Astrocyte of the hippocampus (primary cell): ENCODE results near the gene ASPHD2.
A peak's percentile ranks its signal among the peaks of the same experiment; 100 is the strongest.
"Not testable (repeated sequence)": the region's sequence is repeated elsewhere in the genome, so short reads cannot be mapped to it uniquely, and the experiment has no call there.

Experiments
- DNase-seq: peaks from one replicate; pipeline ENCODE4 v3.0.0; 2011; ENCODE audit warnings: low read depth, low spot score

The ASPHD2 gene

DNA sequence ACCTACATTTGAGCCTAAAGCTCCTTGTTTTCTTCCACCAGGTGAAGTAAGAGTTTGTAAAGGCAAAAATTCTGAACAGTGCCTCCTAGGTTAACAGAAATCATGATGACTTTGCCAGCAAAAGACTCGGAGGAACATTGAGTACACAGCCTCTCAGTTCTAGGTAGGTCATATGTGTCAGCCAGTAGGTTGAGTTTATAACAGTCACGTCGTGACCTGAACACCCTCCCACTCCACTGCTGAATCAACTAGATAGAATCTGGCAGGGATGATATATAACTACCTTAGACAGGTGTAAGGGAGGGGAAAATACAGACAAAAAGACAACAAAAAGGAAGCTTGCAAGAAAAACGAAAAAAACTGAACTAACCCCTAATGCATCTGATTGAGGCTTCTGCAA is 12.8 kb upstream of the ASPHD2 start:
- no peak for DNase-seq

DNA sequence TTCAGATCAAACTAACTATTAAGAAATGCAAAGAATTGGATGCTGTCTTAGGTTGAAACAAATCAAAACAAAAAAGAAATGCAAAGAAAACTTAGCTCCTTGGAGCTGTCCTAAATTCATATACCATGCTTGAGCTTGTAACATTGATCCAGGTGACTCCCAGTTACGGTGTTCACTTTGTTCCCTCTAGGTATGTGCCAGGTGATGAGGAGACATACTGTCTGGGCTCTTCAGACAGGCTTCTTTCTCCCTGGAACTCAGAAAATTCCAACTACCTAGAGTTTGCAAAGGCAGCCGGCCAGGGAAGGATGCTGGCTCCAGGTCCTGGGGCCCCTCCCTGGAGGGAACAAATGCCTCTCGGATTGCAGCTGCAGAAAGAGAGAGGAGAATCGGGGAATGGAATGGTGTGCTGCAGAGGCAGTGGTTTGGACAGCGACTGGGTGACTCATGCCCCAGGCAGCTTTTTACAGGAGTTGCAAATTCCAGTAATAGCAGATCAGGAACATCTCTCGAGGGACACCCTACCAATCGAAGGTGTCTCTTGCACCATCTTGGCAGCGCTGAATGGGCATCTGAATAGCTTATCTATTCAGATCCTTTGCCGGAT is 12.3 kb upstream of the ASPHD2 start:
- peak; percentile 83 for DNase-seq

DNA sequence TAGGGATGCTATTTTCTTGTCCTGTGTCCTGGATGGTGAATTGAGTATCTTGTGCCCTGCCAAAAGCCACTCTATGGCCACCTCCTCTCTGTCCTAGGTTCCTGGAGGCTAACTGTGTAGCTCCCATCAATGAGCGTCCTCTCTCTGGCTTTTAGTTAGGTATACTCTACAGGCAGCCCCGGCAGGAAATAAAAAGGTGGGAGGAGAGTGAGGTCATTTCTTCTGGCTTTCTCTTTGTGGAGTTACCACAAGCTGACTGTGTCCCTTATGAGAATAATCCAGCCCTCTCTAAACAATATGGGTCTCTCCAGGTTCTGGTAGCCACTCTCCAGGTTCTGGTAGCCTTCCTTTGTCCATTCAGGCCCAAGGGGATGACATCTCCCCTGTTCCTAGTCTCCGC is 11.7 kb upstream of the ASPHD2 start:
- no peak for DNase-seq

DNA sequence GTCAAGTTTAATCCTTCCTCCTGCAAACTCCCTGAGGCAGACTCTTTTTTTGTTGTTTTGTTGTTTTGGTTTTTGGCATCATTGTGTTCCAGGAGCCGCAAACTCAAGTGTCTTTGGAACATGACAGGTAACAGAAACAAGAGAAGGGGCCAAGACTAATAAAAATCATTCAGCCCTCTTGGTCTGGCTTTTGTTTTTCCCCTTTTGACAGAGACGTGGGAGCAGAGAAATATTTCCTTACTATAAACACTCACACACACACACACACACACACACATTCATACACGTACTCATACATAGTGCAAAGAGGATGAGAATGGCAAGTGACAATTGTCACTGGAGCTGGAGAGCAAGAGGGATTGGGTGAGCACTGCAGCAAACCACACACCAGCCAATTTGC is 10.4 kb upstream of the ASPHD2 start:
- no peak for DNase-seq

DNA sequence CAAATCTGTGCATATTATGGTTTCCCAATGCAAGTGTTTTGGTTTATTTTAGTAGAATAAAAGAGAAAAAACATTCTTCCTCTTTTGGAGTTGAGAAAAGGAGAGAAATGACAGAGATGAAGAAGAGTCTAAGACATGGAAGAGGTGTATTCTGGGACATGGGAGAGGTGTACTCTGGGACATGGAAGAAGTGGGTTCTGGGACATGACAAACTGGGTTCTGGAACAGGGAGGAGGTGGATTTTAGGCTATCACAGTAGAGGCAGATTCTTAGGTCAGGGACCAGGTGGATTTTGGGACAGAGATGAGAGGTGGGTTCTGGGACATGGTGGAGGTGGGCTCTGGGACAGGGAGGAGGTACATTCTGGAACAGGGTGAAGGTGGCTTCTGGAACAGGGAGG is 2.1 kb upstream of the ASPHD2 start:
- no peak for DNase-seq

DNA sequence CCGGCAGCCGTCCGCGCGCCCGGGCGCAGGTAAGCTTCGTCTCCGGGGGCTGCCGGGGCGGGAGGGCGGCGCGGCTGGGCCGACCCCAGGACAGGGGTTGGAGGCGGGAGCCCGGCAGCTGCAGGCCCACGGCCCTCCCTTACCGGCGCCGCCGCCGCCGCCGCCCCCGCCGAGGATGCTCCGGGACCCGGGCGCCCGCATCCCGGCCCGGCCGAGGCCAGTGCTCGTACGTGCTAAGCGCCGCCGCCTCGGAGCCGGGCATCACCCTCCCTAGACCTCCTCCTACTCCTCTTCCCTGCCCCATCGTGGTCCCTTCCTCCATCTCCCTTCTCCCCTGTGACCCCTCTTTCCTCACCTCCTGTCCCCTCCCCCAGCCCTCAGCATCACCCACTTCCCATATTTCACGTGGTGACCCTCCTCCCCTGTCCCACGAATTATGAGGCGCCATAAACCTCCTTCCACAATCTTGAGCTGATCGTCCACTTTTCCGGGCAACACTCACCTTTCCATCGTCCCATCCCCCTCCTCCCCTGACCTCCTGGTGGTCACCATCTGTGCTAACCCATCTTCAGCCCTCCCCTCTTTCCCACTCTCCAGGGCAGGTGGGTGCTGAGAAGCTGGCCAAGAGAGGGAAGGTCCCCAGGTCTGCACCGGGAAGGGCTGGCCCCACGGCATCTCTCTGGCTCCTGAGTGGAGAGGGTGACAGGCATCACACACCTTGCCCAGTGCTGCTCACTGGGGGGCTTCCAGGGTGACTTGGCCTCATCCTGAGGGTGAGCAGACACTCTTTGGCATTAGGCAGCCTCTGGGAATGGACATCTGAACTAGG is 612 bp downstream of the ASPHD2 start:
- peak; percentile 34 for DNase-seq

DNA sequence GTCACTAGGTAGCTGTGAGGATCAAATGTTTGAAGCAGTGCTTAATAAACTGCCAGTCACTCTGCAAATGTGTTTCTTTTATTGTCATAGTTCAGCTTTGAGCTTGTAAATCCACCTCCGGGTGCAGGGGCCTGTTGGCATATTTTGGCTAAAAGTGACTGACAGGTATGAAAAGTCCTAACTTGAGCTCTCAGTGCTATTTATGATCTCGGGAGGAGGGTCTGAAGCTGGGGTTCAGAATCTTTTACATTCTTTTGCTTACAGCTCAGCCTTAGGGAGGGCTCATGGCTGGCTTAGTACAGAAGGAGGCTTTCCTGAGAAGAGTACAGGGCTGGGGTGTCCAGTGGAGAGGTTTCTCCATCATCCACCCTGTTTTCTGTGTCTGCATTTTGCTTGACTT is 1.5 kb downstream of the ASPHD2 start:
- no peak for DNase-seq

DNA sequence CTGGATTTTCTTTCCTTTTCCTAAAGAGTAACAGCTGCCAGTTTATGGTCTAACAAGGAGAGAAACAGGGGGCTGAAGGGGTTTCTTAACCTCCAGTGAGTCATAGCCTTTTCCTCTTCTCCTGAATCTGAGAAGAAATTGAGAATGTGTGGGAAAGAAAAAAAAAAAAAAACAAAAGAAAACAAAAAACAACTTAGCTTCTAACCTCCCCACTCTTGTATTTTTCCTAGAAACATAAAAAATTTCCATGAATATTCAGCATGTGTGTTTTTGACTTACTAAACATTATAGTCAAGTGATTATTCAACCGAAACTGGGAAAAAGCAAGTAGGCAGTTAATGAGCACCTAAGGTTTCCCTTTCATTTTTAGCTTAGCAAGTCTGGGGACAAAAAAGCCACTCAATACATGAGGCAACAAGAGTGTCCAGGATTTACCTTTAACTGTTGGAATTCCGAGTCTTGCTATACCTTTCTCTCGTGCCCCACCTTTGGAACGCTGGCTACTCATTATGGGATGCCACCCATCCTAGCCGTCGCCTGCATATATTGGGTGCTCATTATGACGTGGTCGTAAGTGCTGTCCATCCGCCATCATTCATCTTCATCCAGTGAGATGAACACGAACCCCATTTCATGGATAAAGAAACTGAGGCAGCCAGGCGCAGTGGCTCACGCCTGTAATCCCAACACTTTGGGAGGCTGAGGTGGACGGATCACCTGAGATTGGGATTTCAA is 2.4 kb downstream of the ASPHD2 start:
- DNase-seq = no peak

DNA sequence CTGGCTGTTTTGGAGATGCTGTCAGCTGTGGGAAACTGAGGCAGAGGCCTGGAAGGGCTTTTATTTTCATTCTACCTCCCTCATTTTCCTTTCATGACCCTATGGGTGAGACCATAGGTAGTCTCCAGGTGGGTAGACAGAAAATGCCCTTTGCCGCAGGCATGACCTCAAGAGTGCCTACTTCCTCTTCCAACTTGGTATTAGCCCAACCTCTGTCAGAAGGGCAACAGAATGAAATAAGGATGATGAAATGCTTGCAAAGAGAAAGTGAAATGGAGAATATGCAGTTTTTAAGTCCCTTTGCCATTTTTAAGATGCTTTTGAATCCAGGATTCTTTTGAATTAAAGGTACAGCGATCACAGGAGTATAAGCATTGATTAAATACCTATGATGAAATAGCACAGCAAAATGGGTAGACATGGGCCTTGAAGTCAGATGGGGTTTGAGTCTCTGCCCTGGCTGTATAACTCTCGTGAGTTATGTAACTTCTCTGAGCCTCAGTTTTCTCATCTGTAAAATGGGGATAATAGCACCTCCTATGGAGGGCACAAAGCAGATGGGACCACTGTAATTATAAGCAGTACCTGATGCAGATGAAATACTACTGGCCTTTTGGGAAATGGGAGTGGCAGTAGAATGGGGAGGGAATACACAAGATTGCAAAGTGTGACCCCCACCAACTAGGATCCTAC is 3.7 kb downstream of the ASPHD2 start:
- DNase-seq = no peak

DNA sequence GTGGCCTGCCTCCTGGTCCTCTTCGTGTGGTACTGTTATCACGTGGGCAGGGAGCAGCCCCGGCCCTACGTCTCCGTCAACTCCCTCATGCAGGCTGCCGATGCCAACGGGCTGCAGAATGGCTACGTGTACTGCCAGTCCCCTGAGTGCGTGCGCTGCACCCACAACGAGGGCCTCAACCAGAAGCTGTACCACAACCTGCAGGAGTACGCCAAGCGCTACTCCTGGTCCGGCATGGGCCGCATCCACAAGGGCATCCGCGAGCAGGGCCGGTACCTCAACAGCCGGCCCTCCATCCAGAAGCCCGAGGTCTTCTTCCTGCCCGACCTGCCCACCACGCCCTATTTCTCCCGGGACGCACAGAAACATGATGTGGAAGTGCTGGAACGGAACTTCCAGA is 4.7 kb downstream of the ASPHD2 start:
- DNase-seq = no peak

DNA sequence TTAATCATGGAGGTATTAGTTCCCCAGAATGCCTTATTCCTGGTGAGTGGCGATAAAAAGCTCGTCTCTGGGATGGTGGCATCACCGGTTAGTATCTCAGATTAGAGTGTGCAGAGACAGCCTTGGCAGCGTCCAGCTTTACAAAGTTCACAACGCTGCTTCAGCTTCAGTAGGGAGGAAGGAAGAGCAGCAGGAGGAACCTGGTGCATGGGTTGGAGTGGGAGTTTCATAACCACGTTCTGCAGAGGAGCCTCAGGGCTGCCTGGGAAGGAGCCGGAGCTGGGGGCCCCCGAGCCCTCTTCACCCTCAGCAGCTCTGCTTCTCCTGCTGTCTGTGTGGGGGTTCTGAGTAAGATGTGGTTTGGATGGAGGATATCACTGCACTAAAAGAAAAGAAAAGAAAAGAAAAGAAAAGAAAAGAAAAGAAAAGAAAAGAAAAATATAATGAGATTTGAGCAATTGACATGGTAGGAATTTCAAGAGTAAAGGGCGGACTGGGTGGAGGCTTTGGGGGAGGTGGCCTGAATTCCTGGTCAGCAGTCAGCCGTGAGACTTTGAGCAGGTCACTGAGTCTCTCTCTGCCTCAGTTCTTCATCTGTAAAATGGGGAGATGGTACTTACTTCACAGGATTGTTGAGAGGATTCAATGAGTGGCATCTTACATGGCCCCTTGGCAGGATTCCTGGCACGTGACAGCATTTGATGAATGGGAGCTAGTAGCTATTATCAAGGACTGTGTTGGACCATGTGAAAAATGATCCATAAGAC is 6.5 kb downstream of the ASPHD2 start:
- no peak for DNase-seq

DNA sequence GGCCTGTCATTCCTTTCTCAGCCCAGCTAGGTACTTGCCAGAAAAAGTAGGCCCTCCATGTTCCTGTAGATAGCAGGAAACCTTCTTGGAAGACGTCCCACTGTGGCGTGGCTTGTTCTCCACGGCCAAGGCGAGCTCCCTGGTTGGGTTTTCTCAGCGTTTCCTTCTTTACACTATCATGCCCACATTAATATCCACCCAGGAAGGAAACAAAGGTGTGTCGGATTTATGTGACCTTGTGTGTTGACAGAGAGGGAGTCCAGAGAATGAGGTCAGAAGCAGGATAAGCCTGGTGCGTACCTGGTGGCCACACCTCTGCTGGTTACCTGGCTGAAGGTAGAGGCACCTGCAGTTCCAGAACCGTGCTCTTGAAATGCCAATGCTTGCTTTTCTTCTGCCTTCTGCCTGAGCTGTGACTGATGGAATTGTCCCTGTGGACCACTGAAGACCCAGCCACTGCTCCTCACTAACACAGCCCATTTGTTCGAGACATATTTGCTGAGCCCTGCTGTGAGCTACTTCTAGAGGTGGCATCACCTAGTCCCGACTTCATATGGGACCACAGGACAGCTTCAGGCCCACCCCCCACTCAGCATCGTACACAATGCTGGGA is 7.9 kb downstream of the ASPHD2 start:
- no peak for DNase-seq

DNA sequence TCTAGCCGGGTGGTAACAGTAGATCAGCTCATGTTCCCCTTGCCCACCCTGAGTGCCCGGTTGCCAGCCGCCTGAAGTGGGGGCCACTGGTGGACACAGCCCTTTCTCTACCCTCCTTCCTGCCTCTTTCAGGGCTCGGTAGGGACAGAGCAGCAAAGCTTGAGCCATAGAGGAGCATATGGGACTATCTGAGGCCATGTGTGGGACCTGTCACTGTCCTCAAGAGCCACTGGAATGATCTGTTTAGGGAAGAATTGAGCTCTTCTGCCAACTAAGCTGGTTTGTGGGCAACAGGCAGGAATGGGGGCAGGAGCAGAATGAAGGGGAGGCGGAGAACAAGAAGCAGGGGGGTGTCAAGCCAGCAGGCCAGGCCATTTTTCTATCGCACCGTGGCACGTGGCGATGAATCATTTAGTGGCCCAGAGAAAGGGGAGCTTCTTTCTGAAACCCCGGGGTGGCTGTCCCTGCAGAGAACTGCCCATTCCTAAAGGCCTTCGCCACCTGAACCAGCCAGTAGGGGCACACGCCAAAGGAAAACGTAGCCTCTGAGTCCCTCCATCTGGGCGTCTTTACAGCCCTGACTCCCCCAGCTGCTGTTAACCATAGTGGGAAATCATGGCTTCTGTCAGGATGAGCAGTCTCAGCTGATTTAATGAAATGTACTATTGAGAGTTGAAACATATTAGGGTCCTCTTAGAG is 8.8 kb downstream of the ASPHD2 start:
- no peak for DNase-seq

DNA sequence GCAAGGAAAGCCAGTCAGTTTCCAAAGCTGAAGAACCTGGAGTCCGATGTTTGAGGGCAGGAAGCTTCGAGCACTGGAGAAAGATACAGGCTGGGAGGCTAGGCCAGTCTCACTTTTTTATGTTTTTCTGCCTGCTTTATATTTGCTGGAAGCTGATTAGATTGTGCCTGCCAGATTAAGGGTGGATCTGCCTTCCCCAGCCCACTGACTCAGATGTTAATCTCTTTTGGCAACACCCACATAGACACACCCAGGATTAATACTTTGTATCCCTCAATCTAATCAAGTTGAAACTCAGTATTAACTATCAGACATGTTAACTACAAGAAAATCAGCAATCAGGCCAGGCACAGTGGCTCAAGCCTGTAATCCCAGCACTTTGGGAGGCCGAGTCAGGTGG is 9.7 kb downstream of the ASPHD2 start:
- DNase-seq = not testable (repeated sequence)

DNA sequence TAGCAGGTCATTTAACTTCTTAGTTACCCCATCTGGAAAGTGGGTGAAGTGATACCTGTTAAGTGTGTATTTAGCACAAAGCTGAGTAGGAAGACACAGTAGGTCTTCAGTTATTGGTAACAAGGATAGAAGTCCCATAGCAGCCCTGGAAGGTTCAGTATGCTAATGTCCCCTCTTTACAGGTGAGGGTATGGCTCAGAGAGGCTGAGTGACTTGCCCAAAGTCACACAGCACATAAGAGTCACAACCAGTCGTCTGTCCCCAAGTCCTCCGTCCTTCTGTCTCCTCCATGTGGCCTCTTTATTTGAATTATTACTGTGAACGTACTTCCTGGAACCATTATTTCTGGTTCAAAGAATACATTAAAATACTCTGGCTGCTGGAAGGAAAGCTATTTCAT is 10.5 kb downstream of the ASPHD2 start:
- DNase-seq = no peak

DNA sequence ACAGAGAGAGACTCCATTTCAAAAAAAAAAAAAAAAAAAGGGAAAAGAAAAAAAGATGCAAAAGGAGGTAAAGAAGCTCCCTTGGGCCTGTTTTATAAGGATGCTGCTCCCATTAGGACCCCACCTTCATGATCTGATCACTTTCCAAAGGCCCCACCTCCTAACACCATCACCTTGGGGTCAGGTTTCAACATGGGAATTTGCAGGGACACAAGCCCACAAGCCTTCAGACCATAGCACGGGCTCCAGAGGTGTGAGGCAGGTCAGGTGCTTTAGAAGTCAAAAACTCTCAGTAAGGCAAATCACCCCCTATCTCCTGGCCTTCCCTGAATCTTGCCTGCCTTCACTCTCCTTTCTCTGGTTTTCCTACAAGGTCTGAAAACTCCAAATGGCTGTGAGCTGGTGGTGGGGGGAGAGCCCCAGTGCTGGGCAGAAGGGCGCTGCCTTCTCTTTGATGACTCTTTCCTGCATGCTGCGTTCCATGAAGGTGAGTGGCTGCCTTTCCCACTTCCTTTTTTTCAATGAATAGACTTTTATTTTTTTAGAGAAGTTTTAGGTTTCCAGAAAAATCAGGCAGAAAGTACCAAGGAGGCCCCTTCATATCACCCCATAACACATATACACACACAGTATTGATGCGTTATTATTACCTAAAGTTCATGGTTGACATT is 13.2 kb downstream of the ASPHD2 start:
- no peak for DNase-seq

DNA sequence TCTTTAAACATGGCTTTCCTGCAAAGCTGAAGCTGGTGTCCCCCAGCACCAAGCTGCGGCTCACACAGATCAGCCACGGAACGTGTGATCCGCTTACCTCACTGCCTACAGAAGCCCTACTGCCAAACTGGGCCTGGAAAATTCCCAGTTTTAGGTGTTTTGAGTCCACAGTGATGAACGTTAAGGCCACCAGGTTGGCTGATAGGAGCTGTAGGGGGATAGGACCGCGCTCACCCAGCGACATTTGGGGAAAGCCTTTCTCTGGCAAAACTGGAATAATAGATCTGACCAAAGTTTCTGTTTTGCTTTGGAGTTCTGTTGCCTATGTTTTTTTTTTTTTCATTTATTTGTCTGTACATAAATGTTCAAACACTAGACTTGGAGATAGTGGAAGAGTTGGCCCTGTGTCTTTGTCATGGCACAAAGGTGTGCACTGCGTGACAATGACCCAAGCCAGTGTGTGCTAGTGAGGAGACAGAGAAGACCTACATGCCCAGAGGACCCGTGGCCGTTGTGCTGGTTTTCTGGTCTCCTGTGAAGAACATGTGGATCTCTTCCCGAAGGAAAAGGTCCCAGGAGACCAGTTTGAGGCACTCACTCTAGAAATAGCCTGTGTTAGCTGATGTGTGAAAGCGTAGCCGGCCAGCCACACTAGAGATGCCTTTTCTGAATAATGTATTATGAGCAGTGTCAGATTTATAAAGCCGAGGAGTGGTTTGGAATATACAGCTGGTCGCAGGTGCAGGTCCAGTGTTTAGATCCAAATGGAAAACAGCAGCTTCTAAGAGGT is 15.0 kb downstream of the ASPHD2 start:
- DNase-seq = no peak

DNA sequence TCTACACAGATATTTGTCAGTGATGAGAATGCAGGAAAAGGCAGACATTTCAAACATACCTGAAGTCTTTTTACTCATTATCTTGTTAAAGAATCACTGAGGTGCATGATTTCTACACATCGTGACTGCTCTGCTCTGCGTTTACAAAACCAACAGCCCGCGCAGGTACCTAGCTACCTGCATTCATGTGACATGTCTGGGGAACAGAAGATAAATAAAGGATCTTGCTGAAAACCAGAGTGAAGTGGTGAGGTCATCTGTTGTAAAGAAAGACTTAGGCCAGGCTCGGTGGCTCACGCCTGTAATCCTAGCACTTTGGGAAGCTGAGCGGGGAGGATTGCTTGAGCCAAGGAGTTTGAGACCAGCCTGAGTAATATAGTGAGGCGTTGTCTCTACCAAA is 15.7 kb downstream of the ASPHD2 start:
- no peak for DNase-seq
